ENCODE data around the gene RBM17. TPM values are rescaled to one million over a fixed set of nuclear protein-coding genes. Genes with fewer than 3 reads are reported as not detected.
"Not testable (repeated sequence)": the region's sequence is repeated elsewhere in the genome, so short reads cannot be mapped to it uniquely, and the experiment has no call there.

RBM17 gene
- total and polyA plus RNA-seq, 10 of the 15 experiments (the other 5 are each of a cell fraction or from before 2014, with no cell fraction given) = 28.4 to 181 (median 83.9) TPM

DNA sequence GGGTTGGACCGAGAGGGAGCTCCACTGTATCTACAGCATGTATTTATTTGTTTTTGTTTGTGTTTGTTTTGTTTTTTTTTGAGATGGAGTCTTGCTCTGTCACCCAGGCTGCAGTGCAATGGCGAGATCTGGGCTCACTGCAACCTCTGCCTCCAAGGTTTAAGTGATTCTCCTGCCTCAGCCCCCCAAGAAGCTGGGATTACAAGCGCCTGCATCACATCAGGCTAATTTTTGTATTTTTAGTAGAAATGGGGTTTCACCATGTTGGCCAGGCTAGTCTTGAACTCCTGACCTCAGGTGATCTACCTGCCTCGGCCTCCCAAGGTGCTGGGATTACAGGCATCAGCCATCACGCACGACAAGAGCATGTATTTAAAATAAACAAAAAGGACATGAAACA, 45.5 kb upstream of the RBM17 start:
- ATAC-seq; in situ Hi-C loops (cut with MboI); H3K27ac ChIP-seq (ENCODE audit: control insufficient read depth, insufficient read depth); H3K4me3 ChIP-seq; H3K4me2 ChIP-seq (ENCODE audit: control insufficient read depth, insufficient read depth); intact Hi-C loops (cut with micrococcal nuclease; ENCODE audit: unreplicated experiment); BruUV-seq (replicated peaks); H3K9ac ChIP-seq (ENCODE audit: control insufficient read depth, insufficient read depth, low read length); FAIRE-seq; H3K9me3 ChIP-seq (replicated peaks; ENCODE audit: control insufficient read depth, insufficient read depth, low read length); H4K20me1 ChIP-seq (ENCODE audit: control insufficient read depth, insufficient read depth); H2AFZ ChIP-seq (ENCODE audit: control insufficient read depth, low read depth, low read length); DNase-seq (ENCODE audit: low read depth, low spot score); H3K27me3 ChIP-seq (replicated peaks in 1 of 2; ENCODE audit: control insufficient read depth in 2 of 2, insufficient read depth in 2 of 2, low read length in 1 of 2); H3K79me2 ChIP-seq (ENCODE audit: control insufficient read depth, insufficient read depth, low read length); H3K36me3 ChIP-seq (ENCODE audit: control insufficient read depth in 2 of 2, insufficient read depth in 2 of 2, low read length in 1 of 2): not testable (repeated sequence)
- ChIA-PET SMC1A (ENCODE audit: uncharacterized antibody, unreplicated experiment) (interaction anchor here (1.3 to 1.7 kb wide), 6 partner anchors 10 to 72 kb away, joined by 3 to 5 read pairs (median 4); no protein-coding TSS in a partner anchor), POLR2A (interaction anchor here (0.7 to 1.0 kb wide), 2 partner anchors 10 to 146 kb away, joined by 5 to 6 read pairs; no protein-coding TSS in a partner anchor), RAD21 (ENCODE audit: unreplicated experiment) (interaction anchor here (0.6 to 1.7 kb wide), 3 partner anchors 29 to 72 kb away, joined by 3 to 6 read pairs (median 4); no protein-coding TSS in a partner anchor), CTCF (interaction anchor here (1.0 to 3.0 kb wide), 4 partner anchors 10 to 43 kb away, joined by 3 to 17 read pairs (median 8); no protein-coding TSS in a partner anchor)
- 91% methylated on average over 6 of the region's 6 CpGs for WGBS (ENCODE audit: insufficient coverage, insufficient replicate concordance, low lambda C conversion rate, missing lambda C conversion rate)
- peaks cover 26% of the 10 kb centered on the region for H3K4me1 ChIP-seq (ENCODE audit: control insufficient read depth, insufficient read depth, low read length)

DNA sequence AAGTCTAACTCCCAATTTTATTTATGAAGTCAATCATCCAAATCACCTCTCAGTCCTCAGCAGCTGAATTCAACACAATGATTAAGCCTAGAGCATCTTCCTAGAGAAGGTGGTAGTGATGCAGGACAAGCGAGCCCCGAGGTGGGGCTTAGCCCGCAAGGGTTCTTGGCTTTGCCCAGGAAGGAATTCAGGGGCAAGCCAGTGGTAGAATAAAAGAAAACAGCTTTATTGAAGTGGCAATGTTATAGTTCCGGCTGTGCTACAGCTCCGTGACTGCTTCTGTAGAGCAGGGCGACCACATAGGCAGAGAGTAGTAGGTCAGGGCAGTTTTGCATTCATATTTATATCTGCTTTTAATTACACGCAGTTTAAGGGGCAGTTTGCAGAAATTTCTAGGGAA, 44.8 kb upstream of the RBM17 start:
- SMC1A ChIA-PET (ENCODE audit: uncharacterized antibody, unreplicated experiment) = interaction anchor here (1.3 to 1.4 kb wide), 5 partner anchors 10 to 72 kb away, joined by 3 to 5 read pairs (median 4); no protein-coding TSS in a partner anchor
- Histone ChIP-seq H3K36me3 (ENCODE audit: control insufficient read depth in 2 of 2, insufficient read depth in 2 of 2, low read length in 1 of 2) (no peaks in the 10 kb centered on the region; a peak in 1 of 4 replicates), H3K27ac (ENCODE audit: control insufficient read depth, insufficient read depth) (no peak overlapping the region), H4K20me1 (ENCODE audit: control insufficient read depth, insufficient read depth) (no peaks in the 10 kb centered on the region), H3K79me2 (ENCODE audit: control insufficient read depth, insufficient read depth, low read length) (no peaks in the 10 kb centered on the region), H3K4me3 (no peak overlapping the region), H3K9ac (ENCODE audit: control insufficient read depth, insufficient read depth, low read length) (no peak overlapping the region), H3K4me2 (ENCODE audit: control insufficient read depth, insufficient read depth) (peak overlapping the region; percentile 75; the same call in 1 of the 2 replicates), H2AFZ (ENCODE audit: control insufficient read depth, low read depth, low read length) (no peak overlapping the region), H3K27me3 (replicated peaks in 1 of 2; ENCODE audit: control insufficient read depth in 2 of 2, insufficient read depth in 2 of 2, low read length in 1 of 2) (no peaks in the 10 kb centered on the region), H3K4me1 (ENCODE audit: control insufficient read depth, insufficient read depth, low read length) (peaks cover 30% of the 10 kb centered on the region), H3K9me3 (replicated peaks; ENCODE audit: control insufficient read depth, insufficient read depth, low read length) (no peaks in the 10 kb centered on the region; the same call in 2 of the 3 replicates)
- ATAC-seq = no peak
- no peak for DNase-seq (ENCODE audit: low read depth, low spot score)
- no TSS peak for BruUV-seq (replicated peaks)
- POLR2A ChIA-PET = interaction anchor here (0.5 to 1.0 kb wide), 3 partner anchors 10 to 390 kb away, joined by 3 to 7 read pairs (median 6); no protein-coding TSS in a partner anchor
- 19% methylated on average over 7 of the region's 7 CpGs for WGBS (ENCODE audit: insufficient coverage, insufficient replicate concordance, low lambda C conversion rate, missing lambda C conversion rate)
- TF ChIP-seq, protein P1, sequence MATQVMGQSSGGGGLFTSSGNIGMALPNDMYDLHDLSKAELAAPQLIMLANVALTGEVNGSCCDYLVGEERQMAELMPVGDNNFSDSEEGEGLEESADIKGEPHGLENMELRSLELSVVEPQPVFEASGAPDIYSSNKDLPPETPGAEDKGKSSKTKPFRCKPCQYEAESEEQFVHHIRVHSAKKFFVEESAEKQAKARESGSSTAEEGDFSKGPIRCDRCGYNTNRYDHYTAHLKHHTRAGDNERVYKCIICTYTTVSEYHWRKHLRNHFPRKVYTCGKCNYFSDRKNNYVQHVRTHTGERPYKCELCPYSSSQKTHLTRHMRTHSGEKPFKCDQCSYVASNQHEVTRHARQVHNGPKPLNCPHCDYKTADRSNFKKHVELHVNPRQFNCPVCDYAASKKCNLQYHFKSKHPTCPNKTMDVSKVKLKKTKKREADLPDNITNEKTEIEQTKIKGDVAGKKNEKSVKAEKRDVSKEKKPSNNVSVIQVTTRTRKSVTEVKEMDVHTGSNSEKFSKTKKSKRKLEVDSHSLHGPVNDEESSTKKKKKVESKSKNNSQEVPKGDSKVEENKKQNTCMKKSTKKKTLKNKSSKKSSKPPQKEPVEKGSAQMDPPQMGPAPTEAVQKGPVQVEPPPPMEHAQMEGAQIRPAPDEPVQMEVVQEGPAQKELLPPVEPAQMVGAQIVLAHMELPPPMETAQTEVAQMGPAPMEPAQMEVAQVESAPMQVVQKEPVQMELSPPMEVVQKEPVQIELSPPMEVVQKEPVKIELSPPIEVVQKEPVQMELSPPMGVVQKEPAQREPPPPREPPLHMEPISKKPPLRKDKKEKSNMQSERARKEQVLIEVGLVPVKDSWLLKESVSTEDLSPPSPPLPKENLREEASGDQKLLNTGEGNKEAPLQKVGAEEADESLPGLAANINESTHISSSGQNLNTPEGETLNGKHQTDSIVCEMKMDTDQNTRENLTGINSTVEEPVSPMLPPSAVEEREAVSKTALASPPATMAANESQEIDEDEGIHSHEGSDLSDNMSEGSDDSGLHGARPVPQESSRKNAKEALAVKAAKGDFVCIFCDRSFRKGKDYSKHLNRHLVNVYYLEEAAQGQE (IDR thresholded peaks at IDR 0.05; ENCODE audit: low read depth, low read length) = no peak
- no peak for TF ChIP-seq RAD21 (IDR thresholded peaks at IDR 0.05; ENCODE audit: insufficient read depth, low read depth, low read length)
- in situ Hi-C loops (cut with MboI) = no loop called here
- no peak for FAIRE-seq
- RAD21 ChIA-PET (ENCODE audit: unreplicated experiment) = interaction anchor here (1.4 to 1.7 kb wide), 2 partner anchors 30 to 73 kb away, joined by 4 to 6 read pairs; no protein-coding TSS in a partner anchor
- CTCF ChIA-PET = interaction anchor here (1.0 to 3.0 kb wide), 4 partner anchors 9 to 43 kb away, joined by 3 to 17 read pairs (median 8); no protein-coding TSS in a partner anchor
- intact Hi-C loops (cut with micrococcal nuclease; ENCODE audit: unreplicated experiment) = no loop called here
